Measurements from ENCODE around the gene OSCAR. TPM values are rescaled to one million over a fixed set of nuclear protein-coding genes. Genes with fewer than 3 reads are reported as not detected.

The OSCAR gene
- total RNA-seq, 4 donors from 2014 or later, result 0.70 to 1.7 TPM; not detected in 2

- no peak overlapping the region for H3K4me3 ChIP-seq
- H3K9me3 ChIP-seq, result no peaks in the 10 kb centered on the region
- no peaks in the 10 kb centered on the region for H3K27me3 ChIP-seq
- H3K4me1 ChIP-seq, result no peaks in the 10 kb centered on the region
- DNase-seq, result no peak
- peaks cover 0 to 68% (median 0%) of the 10 kb centered on the region in 3 donors for H3K36me3 ChIP-seq
- TF ChIP-seq POLR2A (IDR thresholded peaks at IDR 0.05), result no peak
- no peak for TF ChIP-seq CTCF (IDR thresholded peaks at IDR 0.05)
- H3K27ac ChIP-seq, result no peak overlapping the region
These were observed 28.4 kb upstream of the OSCAR start for GRCh38 chr19:54128796-54129616.

- no peaks in the 10 kb centered on the region for H3K27me3 ChIP-seq
- no peaks in the 10 kb centered on the region for H3K4me1 ChIP-seq
- H3K27ac ChIP-seq, result no peak overlapping the region
- H3K36me3 ChIP-seq, result peaks cover 0 to 75% (median 0%) of the 10 kb centered on the region in 3 donors
- DNase-seq, result no peak
- no peak overlapping the region for H3K4me3 ChIP-seq
- TF ChIP-seq CTCF (IDR thresholded peaks at IDR 0.05) (no peak), POLR2A (IDR thresholded peaks at IDR 0.05) (no peak)
- H3K9me3 ChIP-seq, result no peaks in the 10 kb centered on the region
These were observed 27.8 kb upstream of the OSCAR start for GRCh38 chr19:54128441-54128725.

- Histone ChIP-seq H3K4me3 (no peak overlapping the region), H3K27ac (no peak overlapping the region), H3K36me3 (peaks cover 0 to 80% (median 0%) of the 10 kb centered on the region in 3 donors), H3K9me3 (no peaks in the 10 kb centered on the region), H3K4me1 (no peaks in the 10 kb centered on the region), H3K27me3 (no peaks in the 10 kb centered on the region)
- DNase-seq, result no peak
- TF ChIP-seq POLR2A (IDR thresholded peaks at IDR 0.05), result no peak
- no peak for TF ChIP-seq CTCF (IDR thresholded peaks at IDR 0.05)
These were observed 27.3 kb upstream of the OSCAR start for GRCh38 chr19:54127688-54128440.

GRCh38 chr19:54125713-54126112 lies 25.1 kb upstream of the OSCAR start:
- no peak for DNase-seq
- H3K4me3 ChIP-seq, result no peak overlapping the region
- H3K4me1 ChIP-seq, result no peaks in the 10 kb centered on the region
- TF ChIP-seq CTCF (IDR thresholded peaks at IDR 0.05), result no peak
- no peak for TF ChIP-seq POLR2A (IDR thresholded peaks at IDR 0.05)
- H3K36me3 ChIP-seq, result peaks cover 0 to 89% (median 0%) of the 10 kb centered on the region in 3 donors
- no peaks in the 10 kb centered on the region for H3K27me3 ChIP-seq
- no peaks in the 10 kb centered on the region for H3K9me3 ChIP-seq
- H3K27ac ChIP-seq, result no peak overlapping the region

- peaks cover 0 to 97% (median 0%) of the 10 kb centered on the region in 3 donors for H3K36me3 ChIP-seq
- DNase-seq, result no peak
- no peak for TF ChIP-seq POLR2A (IDR thresholded peaks at IDR 0.05)
- TF ChIP-seq CTCF (IDR thresholded peaks at IDR 0.05), result no peak
These were observed 23.8 kb upstream of the OSCAR start for GRCh38 chr19:54124393-54124792.

More at GRCh38 chr19:54124393-54124792, 23.8 kb upstream of the OSCAR start:
- H3K9me3 ChIP-seq, result no peaks in the 10 kb centered on the region
- no peak overlapping the region for H3K4me3 ChIP-seq
- H3K4me1 ChIP-seq, result no peaks in the 10 kb centered on the region
- H3K27me3 ChIP-seq, result no peaks in the 10 kb centered on the region
- H3K27ac ChIP-seq, result no peak overlapping the region
